AG04450 (cell line): ENCODE data around the gene LCTL. TPM values are rescaled to one million over a fixed set of nuclear protein-coding genes. Genes with fewer than 3 reads are reported as not detected.

ENCODE experiments used
- CTCF ChIA-PET: fragments of 300-600, 350-600 bp; formaldehyde crosslinking; extraction: SDS; loops from one replicate; lab custom pipeline; 2022; ENCODE audit warnings: antibody characterized with exemption, inconsistent platforms; lab: Charles Lee
- POLR2A ChIA-PET: fragments of 350-600 bp; formaldehyde crosslinking; extraction: SDS; loops from one replicate; lab custom pipeline; 2021; ENCODE audit warnings: antibody characterized with exemption, inconsistent platforms; lab: Yijun Ruan, JAX
- DNase-seq: peaks from one replicate; pipeline ENCODE4 v3.0.0-alpha.2; 2011; ENCODE audit warnings: low read depth, low spot score
- H3K27ac ChIP-seq: one replicate; pipeline ENCODE4 v1.5.1; 2012; ENCODE audit warnings: low read depth, low read length, control low read depth
- H3K27me3 ChIP-seq: one replicate; pipeline ENCODE4 v1.6.0; 2012; ENCODE audit warnings: low read length; ENCODE audit not compliant: control insufficient read depth, insufficient read depth
- H3K4me3 ChIP-seq: 2 replicates; pipeline ENCODE4 v1.5.1; 2011; ENCODE audit warnings: mild to moderate bottlenecking, low read depth, low read length, control low read depth
- H3K9me3 ChIP-seq: 2 replicates; pipeline ENCODE4 v1.5.1; 2012; ENCODE audit warnings: low read length; ENCODE audit not compliant: control insufficient read depth, insufficient read depth
- polyA plus RNA-seq: library from polyadenylated mRNA; depleted of rRNA; stranded (reverse); fragments of >200 nt; gene quantifications from 2 replicates; pipeline ENCODE4 v1.2.3, GENCODE V29; 2011
- TF ChIP-seq, protein P1 (sequence below): IDR thresholded peaks from 2 replicates; pipeline ENCODE4 v1.5.1; 2011; ENCODE audit warnings: low read depth, low read length, control low read depth, inconsistent platforms

The LCTL gene
- polyA plus RNA-seq, 1 experiment: 6.5 TPM

DNA sequence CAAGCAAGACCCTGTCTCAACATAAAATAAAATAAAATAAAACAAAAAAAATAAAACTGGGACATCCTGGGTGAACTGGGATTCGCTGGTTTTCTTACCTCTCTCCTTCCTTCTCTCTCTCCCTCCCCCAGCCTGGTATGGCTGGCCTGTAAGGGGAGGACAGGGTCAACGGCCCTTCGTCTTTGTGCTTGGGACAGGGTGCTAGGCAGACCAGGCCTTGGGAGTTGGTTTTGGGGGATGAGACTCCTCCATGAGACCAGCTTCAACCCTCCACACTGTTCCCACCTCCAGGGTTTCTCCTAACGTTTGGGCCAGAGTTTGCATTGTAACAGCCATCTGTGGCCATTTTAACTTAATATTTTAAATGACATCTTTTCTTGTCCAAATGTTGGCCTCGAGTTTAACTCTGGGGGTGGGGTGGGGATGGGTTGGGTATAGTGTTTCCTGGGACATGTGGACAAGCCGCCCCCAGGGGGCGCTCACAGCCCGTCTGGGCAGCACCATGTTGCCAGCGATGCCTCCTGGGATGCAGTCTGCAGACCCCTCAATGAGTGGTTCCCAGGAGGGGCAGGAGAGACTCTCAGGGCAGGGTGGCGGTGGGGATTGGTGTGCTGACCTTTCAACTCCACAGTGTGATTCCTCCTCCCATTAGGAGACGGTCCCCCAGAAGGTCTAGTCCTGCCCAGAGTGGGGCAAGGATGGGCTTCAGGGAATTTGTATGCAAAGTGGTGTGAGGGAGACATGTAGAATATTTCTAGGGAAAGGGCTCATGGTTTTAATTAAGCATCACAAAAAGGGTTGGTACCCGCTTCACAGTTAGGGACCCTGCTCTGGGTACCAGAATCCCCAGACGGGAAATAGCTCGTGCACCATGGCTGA lies 37.7 kb upstream of the LCTL start:
- Histone ChIP-seq H3K4me3 (no peak overlapping the region), H3K27me3 (peaks cover 10% of the 10 kb centered on the region), H3K9me3 (no peaks in the 10 kb centered on the region), H3K27ac (no peak overlapping the region)
- POLR2A ChIA-PET: interaction anchor here (0.7 kb wide), 1 partner anchor 26 kb away, joined by 6 read pairs; no protein-coding TSS in a partner anchor
- peak; percentile 39 for DNase-seq
- TF ChIP-seq, protein P1, sequence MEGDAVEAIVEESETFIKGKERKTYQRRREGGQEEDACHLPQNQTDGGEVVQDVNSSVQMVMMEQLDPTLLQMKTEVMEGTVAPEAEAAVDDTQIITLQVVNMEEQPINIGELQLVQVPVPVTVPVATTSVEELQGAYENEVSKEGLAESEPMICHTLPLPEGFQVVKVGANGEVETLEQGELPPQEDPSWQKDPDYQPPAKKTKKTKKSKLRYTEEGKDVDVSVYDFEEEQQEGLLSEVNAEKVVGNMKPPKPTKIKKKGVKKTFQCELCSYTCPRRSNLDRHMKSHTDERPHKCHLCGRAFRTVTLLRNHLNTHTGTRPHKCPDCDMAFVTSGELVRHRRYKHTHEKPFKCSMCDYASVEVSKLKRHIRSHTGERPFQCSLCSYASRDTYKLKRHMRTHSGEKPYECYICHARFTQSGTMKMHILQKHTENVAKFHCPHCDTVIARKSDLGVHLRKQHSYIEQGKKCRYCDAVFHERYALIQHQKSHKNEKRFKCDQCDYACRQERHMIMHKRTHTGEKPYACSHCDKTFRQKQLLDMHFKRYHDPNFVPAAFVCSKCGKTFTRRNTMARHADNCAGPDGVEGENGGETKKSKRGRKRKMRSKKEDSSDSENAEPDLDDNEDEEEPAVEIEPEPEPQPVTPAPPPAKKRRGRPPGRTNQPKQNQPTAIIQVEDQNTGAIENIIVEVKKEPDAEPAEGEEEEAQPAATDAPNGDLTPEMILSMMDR: peak; percentile 88
- CTCF ChIA-PET: interaction anchor here (0.7 to 7.7 kb wide), 19 partner anchors 9 to 311 kb away, joined by 3 to 52 read pairs (median 3); partner anchors contain the start of gene LCTL

DNA sequence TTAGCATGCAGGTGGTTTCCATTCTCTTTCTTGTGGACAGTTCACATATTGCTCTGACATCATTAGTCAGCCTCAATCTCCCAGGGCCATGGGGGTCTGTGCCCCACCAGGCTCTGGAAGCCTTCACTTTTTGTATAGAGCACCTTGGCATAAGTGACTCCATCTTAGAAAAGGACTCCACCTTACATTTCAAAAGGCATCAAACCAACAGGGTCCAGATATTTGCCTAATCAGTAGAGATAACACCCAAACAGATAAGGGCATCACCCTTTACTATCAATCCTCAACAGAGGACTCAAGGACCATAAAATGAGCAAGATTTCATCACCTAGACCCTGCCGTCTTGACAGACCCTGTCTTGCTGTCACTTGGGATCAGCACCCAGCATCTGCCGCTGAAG lies 35.7 kb upstream of the LCTL start:
- ChIA-PET CTCF (interaction anchor here (0.7 kb wide), 1 partner anchor 309 kb away, joined by 9 read pairs; no protein-coding TSS in a partner anchor), POLR2A (no interaction called here)
- Histone ChIP-seq H3K27ac (no peak overlapping the region), H3K27me3 (peaks cover 10% of the 10 kb centered on the region), H3K4me3 (no peak overlapping the region), H3K9me3 (no peaks in the 10 kb centered on the region)
- DNase-seq: no peak
- TF ChIP-seq, protein P1: no peak

DNA sequence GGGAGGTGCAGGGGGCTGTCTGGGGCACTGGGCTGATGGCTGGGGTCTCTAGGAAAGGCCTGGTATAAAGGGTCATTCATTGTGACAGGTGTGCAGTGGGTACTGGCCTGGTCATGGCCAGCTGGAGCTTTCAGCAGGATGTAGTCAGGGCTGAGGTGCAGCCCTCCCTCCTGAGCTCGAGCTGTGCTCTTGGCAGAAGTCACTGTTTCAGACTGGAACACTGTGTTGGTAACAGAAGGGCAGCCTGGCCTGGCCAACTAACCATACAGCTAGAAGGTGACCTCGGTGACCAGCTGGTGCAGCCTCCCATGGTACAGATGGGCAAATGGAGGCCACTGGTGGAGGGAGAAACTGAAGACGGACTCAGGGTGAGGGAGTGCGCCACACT lies 34.4 kb upstream of the LCTL start:
- POLR2A ChIA-PET: no interaction called here
- no peak for DNase-seq
- CTCF ChIA-PET: interaction anchor here (0.6 to 0.9 kb wide), 2 partner anchors 10 to 251 kb away, joined by 3 read pairs; no protein-coding TSS in a partner anchor
- Histone ChIP-seq H3K27ac (no peak overlapping the region), H3K27me3 (peaks cover 10% of the 10 kb centered on the region), H3K4me3 (no peak overlapping the region), H3K9me3 (no peaks in the 10 kb centered on the region)
- TF ChIP-seq, protein P1: no peak

DNA sequence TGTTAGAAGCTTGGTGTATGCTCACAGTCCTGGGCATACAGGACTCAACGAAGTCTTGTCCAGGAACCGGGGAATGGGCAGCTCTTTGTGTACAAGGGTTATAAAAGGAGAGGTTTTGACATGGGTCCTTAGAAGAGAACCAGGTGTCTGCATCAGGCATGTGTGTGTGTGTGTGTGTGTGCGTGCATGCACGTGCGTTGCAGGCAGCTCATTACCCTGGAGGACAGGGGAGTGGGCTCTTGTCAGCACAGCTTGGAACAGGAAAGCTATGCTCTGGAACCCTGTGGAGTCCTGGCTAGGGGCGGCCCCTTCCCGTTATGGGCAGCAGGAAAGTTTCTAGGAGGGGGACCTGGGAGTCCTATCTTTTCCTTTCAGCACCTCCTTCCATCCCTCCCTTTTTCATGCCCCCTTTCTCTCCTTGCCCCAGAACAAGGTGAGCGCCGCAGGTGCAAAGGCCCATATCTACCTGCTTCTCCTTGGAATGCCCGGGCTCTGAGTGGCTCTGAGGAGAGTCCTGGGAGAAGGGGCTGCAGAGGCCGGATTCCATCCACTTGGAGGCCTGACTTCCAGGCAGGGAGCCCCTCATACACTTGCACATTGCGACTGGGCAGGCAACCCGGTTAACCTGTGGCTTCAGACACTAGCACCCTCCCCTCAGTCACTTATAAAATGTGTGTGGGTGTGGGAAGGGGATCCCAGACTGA lies 33.9 kb upstream of the LCTL start:
- Histone ChIP-seq H3K27ac (no peak overlapping the region), H3K9me3 (no peaks in the 10 kb centered on the region), H3K4me3 (no peak overlapping the region), H3K27me3 (peaks cover 10% of the 10 kb centered on the region)
- no peak for DNase-seq
- ChIA-PET POLR2A (no interaction called here), CTCF (interaction anchor here (0.6 kb wide), 1 partner anchor 10 kb away, joined by 3 read pairs; no protein-coding TSS in a partner anchor)
- TF ChIP-seq, protein P1: no peak
